ENCODE results near the gene SLC26A6.

SLC26A6 gene

GRCh38 chr3:48680811-48681540, 45.7 kb upstream of the SLC26A6 start:
- DNase-seq (ENCODE audit: low spot score): no peak
- TF ChIP-seq CTCF (IDR thresholded peaks at IDR 0.05; ENCODE audit: extremely low read depth, missing control alignments): no peak

- TF ChIP-seq CTCF (IDR thresholded peaks at IDR 0.05; ENCODE audit: extremely low read depth, missing control alignments): no peak
- DNase-seq (ENCODE audit: low spot score): no peak
Observed at GRCh38 chr3:48679411-48680391, 44.4 kb upstream of the SLC26A6 start.

GRCh38 chr3:48678566-48679380, 43.5 kb upstream of the SLC26A6 start:
- DNase-seq (ENCODE audit: low spot score): no peak
- no peak for TF ChIP-seq CTCF (IDR thresholded peaks at IDR 0.05; ENCODE audit: extremely low read depth, missing control alignments)

GRCh38 chr3:48678056-48678455, 42.8 kb upstream of the SLC26A6 start:
- no peak for DNase-seq (ENCODE audit: low spot score)
- TF ChIP-seq CTCF (IDR thresholded peaks at IDR 0.05; ENCODE audit: extremely low read depth, missing control alignments): no peak

- DNase-seq (ENCODE audit: low spot score): no peak
Observed at GRCh38 chr3:48674505-48674904, 39.2 kb upstream of the SLC26A6 start.

GRCh38 chr3:48672522-48672921, 37.3 kb upstream of the SLC26A6 start:
- DNase-seq (ENCODE audit: low spot score): no peak
- no peak for TF ChIP-seq CTCF (IDR thresholded peaks at IDR 0.05; ENCODE audit: extremely low read depth, missing control alignments)

More at GRCh38 chr3:48674505-48674904, 39.2 kb upstream of the SLC26A6 start:
- no peak for TF ChIP-seq CTCF (IDR thresholded peaks at IDR 0.05; ENCODE audit: extremely low read depth, missing control alignments)

All from GM20000 (cell line).